Testis (tissue), 2 donors: ENCODE measurements around the gene OSBPL9.

Source experiments
- POLR2A ChIP-seq: fragments of 450-650 bp; IDR thresholded peaks from one replicate; pipeline ENCODE4 v1.6.1; 2017; ENCODE audit warnings: antibody characterized with exemption, mild to moderate bottlenecking, moderate library complexity
- TF ChIP-seq, protein P1 (sequence below), 3 experiments: fragments of 450-650 bp in 2 of 3; fragments of 200-600 bp in 1 of 3; sonication (generic) in 1 of 3; IDR thresholded peaks; one replicate each; pipeline ENCODE4 v1.5.1; 2016 to 2019; ENCODE audit warnings: antibody characterized with exemption in 3 of 3, mild to moderate bottlenecking in 2 of 3, moderate library complexity in 1 of 3

DNA sequence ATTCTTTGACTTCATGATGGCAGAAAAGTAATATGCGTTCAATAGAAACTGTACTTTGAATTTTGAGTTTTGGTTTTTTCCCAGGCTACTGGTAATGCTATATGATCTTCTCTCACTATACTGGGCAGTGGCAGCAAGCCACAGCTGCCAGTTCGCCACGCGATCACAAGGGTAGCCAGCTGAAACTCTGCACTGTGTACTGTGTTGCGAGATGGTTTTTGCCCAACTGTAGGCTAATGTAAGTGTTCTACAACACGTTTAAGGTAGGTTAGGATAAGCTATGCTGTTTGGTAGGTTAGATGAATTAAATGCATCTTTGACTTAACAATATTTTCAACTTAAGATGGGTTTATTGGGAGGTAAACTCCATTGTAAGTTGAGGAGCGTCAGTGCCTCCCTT is 138.5 kb downstream of the OSBPL9 start:
- TF ChIP-seq, protein P1, sequence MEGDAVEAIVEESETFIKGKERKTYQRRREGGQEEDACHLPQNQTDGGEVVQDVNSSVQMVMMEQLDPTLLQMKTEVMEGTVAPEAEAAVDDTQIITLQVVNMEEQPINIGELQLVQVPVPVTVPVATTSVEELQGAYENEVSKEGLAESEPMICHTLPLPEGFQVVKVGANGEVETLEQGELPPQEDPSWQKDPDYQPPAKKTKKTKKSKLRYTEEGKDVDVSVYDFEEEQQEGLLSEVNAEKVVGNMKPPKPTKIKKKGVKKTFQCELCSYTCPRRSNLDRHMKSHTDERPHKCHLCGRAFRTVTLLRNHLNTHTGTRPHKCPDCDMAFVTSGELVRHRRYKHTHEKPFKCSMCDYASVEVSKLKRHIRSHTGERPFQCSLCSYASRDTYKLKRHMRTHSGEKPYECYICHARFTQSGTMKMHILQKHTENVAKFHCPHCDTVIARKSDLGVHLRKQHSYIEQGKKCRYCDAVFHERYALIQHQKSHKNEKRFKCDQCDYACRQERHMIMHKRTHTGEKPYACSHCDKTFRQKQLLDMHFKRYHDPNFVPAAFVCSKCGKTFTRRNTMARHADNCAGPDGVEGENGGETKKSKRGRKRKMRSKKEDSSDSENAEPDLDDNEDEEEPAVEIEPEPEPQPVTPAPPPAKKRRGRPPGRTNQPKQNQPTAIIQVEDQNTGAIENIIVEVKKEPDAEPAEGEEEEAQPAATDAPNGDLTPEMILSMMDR (IDR thresholded peaks at IDR 0.05) = no peak
- no peak for TF ChIP-seq POLR2A
